Neural cell (in vitro differentiated cells): Measurements from ENCODE around the gene PRKX. TPM values are rescaled to one million over a fixed set of nuclear protein-coding genes. Genes with fewer than 3 reads are reported as not detected.
"Not testable (repeated sequence)": the region's sequence is repeated elsewhere in the genome, so short reads cannot be mapped to it uniquely, and the experiment has no call there.

Source experiments
- H2AFZ ChIP-seq: fragments of 200-600, 300-800 bp; sonication (generic), shearing (Covaris generic); 2 replicates; pipeline ENCODE4 v1.6.0; 2014; ENCODE audit warnings: low read depth, mild to moderate bottlenecking, antibody characterized with exemption, low read length, moderate library complexity
- H3F3A ChIP-seq: fragments of 200-600 bp; shearing (Covaris generic); 2 replicates; pipeline ENCODE4 v1.6.1; 2016; ENCODE audit warnings: mild to moderate bottlenecking, moderate library complexity, mixed read lengths, antibody characterized with exemption, low read length; ENCODE audit not compliant: insufficient read depth, poor library complexity, severe bottlenecking
- H3K27ac ChIP-seq: fragments of 200-600, 300-800 bp; sonication (generic), shearing (Covaris generic); 2 replicates; pipeline ENCODE4 v1.5.1; 2014; ENCODE audit warnings: mild to moderate bottlenecking, low read length, moderate library complexity
- H3K27me3 ChIP-seq: fragments of 300-800, 200-600 bp; sonication (generic), shearing (Covaris generic); 2 replicates; pipeline ENCODE4 v1.6.0; 2014; ENCODE audit warnings: mild to moderate bottlenecking, low read depth, low read length, moderate library complexity; ENCODE audit not compliant: insufficient read depth
- H3K36me3 ChIP-seq: fragments of 300-800, 200-600 bp; sonication (generic), shearing (Covaris generic); 2 replicates; pipeline ENCODE4 v1.5.1; 2014; ENCODE audit warnings: mild to moderate bottlenecking, antibody characterized with exemption, low read length, moderate library complexity; ENCODE audit not compliant: insufficient read depth
- H3K4me2 ChIP-seq: fragments of 300-800, 200-600 bp; sonication (generic), shearing (Covaris generic); 2 replicates; pipeline ENCODE4 v1.6.0; 2014; ENCODE audit warnings: mild to moderate bottlenecking, low read length
- H3K4me3 ChIP-seq: fragments of 300-800, 200-600 bp; sonication (generic), shearing (Covaris generic); 2 replicates; pipeline ENCODE4 v1.5.1; 2014; ENCODE audit warnings: mild to moderate bottlenecking, low read length, moderate library complexity
- H3K79me2 ChIP-seq: fragments of 200-600 bp; shearing (Covaris generic); replicated peaks from 2 replicates; pipeline ENCODE4 v1.6.0; 2014; ENCODE audit warnings: mild to moderate bottlenecking, low read length, moderate library complexity; ENCODE audit not compliant: insufficient read depth
- H3K9ac ChIP-seq: fragments of 300-800, 200-600 bp; sonication (generic), shearing (Covaris generic); 2 replicates; pipeline ENCODE4 v1.6.1; 2016; ENCODE audit warnings: mild to moderate bottlenecking, low read length, mixed read lengths
- H3K9me2 ChIP-seq: fragments of 200-600 bp; shearing (Covaris generic); 2 replicates; pipeline ENCODE4 v1.6.1; 2016; ENCODE audit warnings: mild to moderate bottlenecking, low read length, mixed read lengths; ENCODE audit not compliant: insufficient read depth
- H3K9me3 ChIP-seq: fragments of 200-600, 300-800 bp; sonication (generic), shearing (Covaris generic); 2 replicates; pipeline ENCODE4 v1.6.1; 2016; ENCODE audit warnings: mild to moderate bottlenecking, mixed run types, low read length, moderate library complexity, mixed read lengths
- H4K20me1 ChIP-seq: fragments of 200-600 bp; shearing (Covaris generic); 2 replicates; pipeline ENCODE4 v1.6.1; 2016; ENCODE audit warnings: mild to moderate bottlenecking, mixed run types; ENCODE audit not compliant: insufficient read depth
- EP300 ChIP-seq: fragments of 450-650 bp; conservative IDR thresholded peaks from 2 replicates; pipeline ENCODE4 v1.6.1; 2014; ENCODE audit warnings: antibody characterized with exemption, mild to moderate bottlenecking, moderate library complexity; ENCODE audit not compliant: poor library complexity, severe bottlenecking
- EZH2 ChIP-seq: fragments of 200-600, 300-800 bp; shearing (Covaris generic), sonication (generic); IDR thresholded peaks from 2 replicates; pipeline ENCODE4 v1.6.1; 2014; ENCODE audit warnings: antibody characterized with exemption, low read length, borderline replicate concordance, mild to moderate bottlenecking; ENCODE audit not compliant: insufficient read depth, poor library complexity, severe bottlenecking
- MXI1 ChIP-seq: fragments of 450-650 bp; conservative IDR thresholded peaks from 2 replicates; pipeline ENCODE4 v1.6.1; 2014; ENCODE audit warnings: antibody characterized with exemption, mild to moderate bottlenecking; ENCODE audit not compliant: poor library complexity, severe bottlenecking
- POLR2AphosphoS5 ChIP-seq: IDR thresholded peaks from 2 replicates; pipeline ENCODE4 v1.6.1; 2012
- RAD21 ChIP-seq: fragments of 450-650 bp; conservative IDR thresholded peaks from 2 replicates; pipeline ENCODE4 v1.6.1; 2014; ENCODE audit warnings: antibody characterized with exemption, mild to moderate bottlenecking, moderate library complexity
- REST ChIP-seq: IDR thresholded peaks from 2 replicates; pipeline ENCODE4 v1.6.1; 2012; ENCODE audit warnings: borderline replicate concordance
- SMC3 ChIP-seq: fragments of 450-650 bp; conservative IDR thresholded peaks from 2 replicates; pipeline ENCODE4 v1.6.1; 2014; ENCODE audit warnings: antibody characterized with exemption, mild to moderate bottlenecking, moderate library complexity; ENCODE audit not compliant: poor library complexity
- TAF1 ChIP-seq: IDR thresholded peaks from 2 replicates; pipeline ENCODE4 v1.6.1; 2012; ENCODE audit warnings: low read depth
- polyA plus RNA-seq: library from polyadenylated mRNA; depleted of rRNA; stranded (reverse); fragments of >200 nt; gene quantifications from 2 replicates; pipeline ENCODE4 v1.2.3, GENCODE V29; 2014
- TF ChIP-seq, protein P1 (sequence below): fragments of 450-650 bp; IDR thresholded peaks from 2 replicates; pipeline ENCODE4 v1.5.1; 2014; ENCODE audit warnings: antibody characterized with exemption, mild to moderate bottlenecking, moderate library complexity; ENCODE audit not compliant: poor library complexity, severe bottlenecking

Gene PRKX
- polyA plus RNA-seq, 1 donor from 2014 or later = 27.4 TPM

GRCh38 chrX:3651277-3651676 is 62.2 kb downstream of the PRKX start:
- H3K27ac ChIP-seq = no peak overlapping the region
- H3K9ac ChIP-seq = no peak overlapping the region
- no peak overlapping the region for H3K4me3 ChIP-seq
- no peaks in the 10 kb centered on the region for H3K79me2 ChIP-seq
- no peaks in the 10 kb centered on the region for H3F3A ChIP-seq
- no peaks in the 10 kb centered on the region for H3K9me2 ChIP-seq
- TF ChIP-seq, protein P1, sequence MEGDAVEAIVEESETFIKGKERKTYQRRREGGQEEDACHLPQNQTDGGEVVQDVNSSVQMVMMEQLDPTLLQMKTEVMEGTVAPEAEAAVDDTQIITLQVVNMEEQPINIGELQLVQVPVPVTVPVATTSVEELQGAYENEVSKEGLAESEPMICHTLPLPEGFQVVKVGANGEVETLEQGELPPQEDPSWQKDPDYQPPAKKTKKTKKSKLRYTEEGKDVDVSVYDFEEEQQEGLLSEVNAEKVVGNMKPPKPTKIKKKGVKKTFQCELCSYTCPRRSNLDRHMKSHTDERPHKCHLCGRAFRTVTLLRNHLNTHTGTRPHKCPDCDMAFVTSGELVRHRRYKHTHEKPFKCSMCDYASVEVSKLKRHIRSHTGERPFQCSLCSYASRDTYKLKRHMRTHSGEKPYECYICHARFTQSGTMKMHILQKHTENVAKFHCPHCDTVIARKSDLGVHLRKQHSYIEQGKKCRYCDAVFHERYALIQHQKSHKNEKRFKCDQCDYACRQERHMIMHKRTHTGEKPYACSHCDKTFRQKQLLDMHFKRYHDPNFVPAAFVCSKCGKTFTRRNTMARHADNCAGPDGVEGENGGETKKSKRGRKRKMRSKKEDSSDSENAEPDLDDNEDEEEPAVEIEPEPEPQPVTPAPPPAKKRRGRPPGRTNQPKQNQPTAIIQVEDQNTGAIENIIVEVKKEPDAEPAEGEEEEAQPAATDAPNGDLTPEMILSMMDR = peak; percentile 64
- peak; percentile 53 for TF ChIP-seq SMC3
- TF ChIP-seq MXI1 = no peak
- TF ChIP-seq RAD21 = peak; percentile 54
- H3K36me3 ChIP-seq = no peaks in the 10 kb centered on the region
- H3K4me2 ChIP-seq = no peak overlapping the region
- no peaks in the 10 kb centered on the region for H3K27me3 ChIP-seq
- H3K9me3 ChIP-seq = no peaks in the 10 kb centered on the region
- H2AFZ ChIP-seq = no peak overlapping the region
- no peaks in the 10 kb centered on the region for H4K20me1 ChIP-seq

GRCh38 chrX:3648084-3648483 is 65.4 kb downstream of the PRKX start:
- H3F3A ChIP-seq = no peaks in the 10 kb centered on the region
- H3K27me3 ChIP-seq = no peaks in the 10 kb centered on the region
- no peaks in the 10 kb centered on the region for H3K9me2 ChIP-seq
- no peak overlapping the region for H3K9ac ChIP-seq
- no peak overlapping the region for H3K27ac ChIP-seq
- H4K20me1 ChIP-seq = no peaks in the 10 kb centered on the region
- no peaks in the 10 kb centered on the region for H3K79me2 ChIP-seq
- TF ChIP-seq RAD21 = no peak
- TF ChIP-seq REST = no peak
- no peak for TF ChIP-seq TAF1
- TF ChIP-seq, protein P1 = no peak
- no peak for TF ChIP-seq EP300
- no peak for TF ChIP-seq EZH2
- TF ChIP-seq POLR2AphosphoS5 = no peak
- TF ChIP-seq MXI1 = no peak
- TF ChIP-seq SMC3 = no peak
- H3K4me2 ChIP-seq = no peak overlapping the region
- H2AFZ ChIP-seq = no peak overlapping the region
- no peak overlapping the region for H3K4me3 ChIP-seq
- H3K9me3 ChIP-seq = no peaks in the 10 kb centered on the region
- no peaks in the 10 kb centered on the region for H3K36me3 ChIP-seq

GRCh38 chrX:3639858-3640631 is 73.4 kb downstream of the PRKX start:
- H3K27ac ChIP-seq, H2AFZ ChIP-seq, H3K36me3 ChIP-seq, H3K4me2 ChIP-seq, H3K9me2 ChIP-seq, H3F3A ChIP-seq, H3K27me3 ChIP-seq, H3K9me3 ChIP-seq, H3K4me3 ChIP-seq, H3K79me2 ChIP-seq, H3K9ac ChIP-seq, H4K20me1 ChIP-seq: not testable (repeated sequence)
